B cell (primary cell): ENCODE data around the gene MKRN1. TPM values are rescaled to one million over a fixed set of nuclear protein-coding genes. Genes with fewer than 3 reads are reported as not detected.
"Not testable (repeated sequence)": the region's sequence is repeated elsewhere in the genome, so short reads cannot be mapped to it uniquely, and the experiment has no call there.

Experiments used
- ATAC-seq: fragments of 200-7000 bp; cut with Tn5 transposase; one replicate; pipeline ENCODE4 v1.10.0; 2021; ENCODE audit warnings: low read depth, mild to moderate bottlenecking, moderate number of reproducible peaks, moderate library complexity
- CTCF ChIA-PET: fragments of 350-600 bp; sonication (Branson Sonifier 250); formaldehyde crosslinking; loops from one replicate; lab custom pipeline; 2021; ENCODE audit warnings: antibody characterized with exemption, inconsistent platforms; lab: Charles Lee
- POLR2A ChIA-PET: fragments of 350-600 bp; sonication (Branson Sonifier 250); formaldehyde crosslinking; loops from one replicate; lab custom pipeline; 2021; ENCODE audit warnings: antibody characterized with exemption; lab: Charles Lee
- DNase-seq: peaks from one replicate; pipeline ENCODE4 v3.0.0; 2013
- H2AFZ ChIP-seq: 2 replicates; pipeline ENCODE4 v1.6.1; 2012; ENCODE audit warnings: mild to moderate bottlenecking, low read depth, low read length; ENCODE audit not compliant: insufficient read depth, poor library complexity, severe bottlenecking
- H3K27ac ChIP-seq, 2 donors: 1 replicate in 1 of 2; 2 replicates in 1 of 2; pipeline ENCODE4 v1.5.1; 2012 to 2013; ENCODE audit warnings: low read length in 2 of 2, mild to moderate bottlenecking in 2 of 2, moderate library complexity in 1 of 2
- H3K27me3 ChIP-seq, 4 experiments: fragments of 200-600 bp in 1 of 4; sonication (generic) in 1 of 4; replicated peaks in 1 of 4; 1 replicate in 2 of 4; 2 replicates in 2 of 4; pipeline versions ENCODE4 v1.6.1 to v1.7.0; 2013 to 2016; ENCODE audit warnings: low read length in 3 of 4, mild to moderate bottlenecking in 2 of 4, mixed read lengths in 1 of 4, moderate library complexity in 1 of 4; ENCODE audit not compliant: insufficient read depth in 4 of 4, control insufficient read depth in 3 of 4; ENCODE audit errors: control extremely low read depth in 1 of 4
- H3K36me3 ChIP-seq, 2 experiments: replicated peaks in 1 of 2; 1 replicate in 1 of 2; 2 replicates in 1 of 2; pipeline versions ENCODE4 v1.6.1 to v1.7.1; 2013; ENCODE audit warnings: low read length in 1 of 2; ENCODE audit not compliant: insufficient read depth in 2 of 2, control insufficient read depth in 1 of 2; ENCODE audit errors: control extremely low read depth in 1 of 2, extremely low read depth in 1 of 2
- H3K4me1 ChIP-seq, 2 donors: fragments of 200-600 bp in 1 of 2; sonication (generic) in 1 of 2; 1 replicate in 1 of 2; 2 replicates in 1 of 2; pipeline versions ENCODE4 v1.5.1 to v1.6.1; 2013 to 2017; ENCODE audit warnings: low read length in 2 of 2; ENCODE audit not compliant: control insufficient read depth in 2 of 2, insufficient read depth in 2 of 2
- H3K4me2 ChIP-seq: replicated peaks from 2 replicates; pipeline ENCODE3; 2012; ENCODE audit warnings: mild to moderate bottlenecking, low read depth, low read length; ENCODE audit not compliant: poor library complexity, severe bottlenecking
- H3K4me3 ChIP-seq, 5 experiments: fragments of 200-600 bp in 1 of 5; sonication (generic) in 1 of 5; 1 replicate in 3 of 5; 2 replicates in 2 of 5; pipeline versions ENCODE4 v1.5.1 to v1.7.0; 2011 to 2016; ENCODE audit warnings: low read length in 4 of 5, mild to moderate bottlenecking in 4 of 5, low read depth in 2 of 5, control low read depth in 1 of 5, moderate library complexity in 1 of 5; ENCODE audit not compliant: insufficient read depth in 1 of 5; ENCODE audit errors: control extremely low read depth in 1 of 5, extremely low read depth in 1 of 5
- H3K79me2 ChIP-seq: fragments of 200-600 bp; sonication (generic); one replicate; pipeline ENCODE4 v1.6.0; 2016; ENCODE audit warnings: low read length; ENCODE audit not compliant: control insufficient read depth, insufficient read depth
- H3K9ac ChIP-seq: fragments of 200-600 bp; sonication (generic); 2 replicates; pipeline ENCODE4 v1.6.1; 2017; ENCODE audit warnings: mild to moderate bottlenecking, low read length, moderate library complexity
- H3K9me3 ChIP-seq, 3 donors: one replicate each; pipeline versions ENCODE4 v1.6.1 to v1.7.1; 2013; ENCODE audit warnings: low read length in 2 of 3; ENCODE audit not compliant: control insufficient read depth in 2 of 3, insufficient read depth in 1 of 3; ENCODE audit errors: control extremely low read depth in 1 of 3
- H4K20me1 ChIP-seq: 2 replicates; pipeline ENCODE4 v1.6.0; 2012; ENCODE audit warnings: mild to moderate bottlenecking, low read length; ENCODE audit not compliant: insufficient read depth, control insufficient read depth, poor library complexity, severe bottlenecking
- H3K27ac Mint-ChIP-seq: one replicate; pipeline ENCODE4 v1.8.0; 2021; ENCODE audit warnings: mixed read lengths
- H3K27me3 Mint-ChIP-seq: one replicate; pipeline ENCODE4 v1.8.0; 2021; ENCODE audit warnings: mixed read lengths
- H3K4me1 Mint-ChIP-seq: one replicate; pipeline ENCODE4 v1.8.0; 2021; ENCODE audit warnings: mixed read lengths
- H3K4me3 Mint-ChIP-seq: one replicate; pipeline ENCODE4 v1.8.0; 2021; ENCODE audit warnings: mixed read lengths
- H3K9me3 Mint-ChIP-seq: one replicate; pipeline ENCODE4 v1.8.0; 2022; ENCODE audit warnings: mixed read lengths; ENCODE audit not compliant: insufficient read depth
- EZH2 ChIP-seq: IDR thresholded peaks from 2 replicates; pipeline ENCODE4 v1.6.1; 2012; ENCODE audit warnings: borderline replicate concordance, low read depth, mild to moderate bottlenecking, moderate library complexity, low read length; ENCODE audit not compliant: insufficient read depth, poor library complexity, severe bottlenecking
- WGBS: methylation state at CpG from one replicate; pipeline ENCODE4 v1.1.5; 2013; ENCODE audit warnings: missing lambda C conversion rate; ENCODE audit not compliant: insufficient coverage; 5-methylcytosine and 5-hydroxymethylcytosine counted together
- intact Hi-C: fragments of 100-400 bp; cut with micrococcal nuclease; formaldehyde crosslinking; loops from one replicate; pipeline ENCODE4 v1.10.0; 2022
- polyA plus RNA-seq: library from polyadenylated mRNA; depleted of rRNA; stranded (reverse); fragments of >200 nt; gene quantifications from 2 replicates; pipeline ENCODE4 v1.2.3, GENCODE V29; 2012
- total RNA-seq, 2 donors: library from RNA; stranded (reverse); fragments of 120-200 nt in 1 of 2; gene quantifications; 1 replicate in 1 of 2; 2 replicates in 1 of 2; pipeline versions ENCODE4 v1.2.3 to v1.2.4, GENCODE V29; 2013 to 2022
- TF ChIP-seq, protein P1 (sequence below): fragments of 200-600 bp; IDR thresholded peaks from one replicate; pipeline ENCODE4 v1.8.0; 2022; ENCODE audit warnings: antibody characterized with exemption, mild to moderate bottlenecking

Gene MKRN1
- total and polyA plus RNA-seq, 2 donors (not counting 1 experiment from before 2014, with no cell fraction given) = 41.9 to 147 TPM

DNA sequence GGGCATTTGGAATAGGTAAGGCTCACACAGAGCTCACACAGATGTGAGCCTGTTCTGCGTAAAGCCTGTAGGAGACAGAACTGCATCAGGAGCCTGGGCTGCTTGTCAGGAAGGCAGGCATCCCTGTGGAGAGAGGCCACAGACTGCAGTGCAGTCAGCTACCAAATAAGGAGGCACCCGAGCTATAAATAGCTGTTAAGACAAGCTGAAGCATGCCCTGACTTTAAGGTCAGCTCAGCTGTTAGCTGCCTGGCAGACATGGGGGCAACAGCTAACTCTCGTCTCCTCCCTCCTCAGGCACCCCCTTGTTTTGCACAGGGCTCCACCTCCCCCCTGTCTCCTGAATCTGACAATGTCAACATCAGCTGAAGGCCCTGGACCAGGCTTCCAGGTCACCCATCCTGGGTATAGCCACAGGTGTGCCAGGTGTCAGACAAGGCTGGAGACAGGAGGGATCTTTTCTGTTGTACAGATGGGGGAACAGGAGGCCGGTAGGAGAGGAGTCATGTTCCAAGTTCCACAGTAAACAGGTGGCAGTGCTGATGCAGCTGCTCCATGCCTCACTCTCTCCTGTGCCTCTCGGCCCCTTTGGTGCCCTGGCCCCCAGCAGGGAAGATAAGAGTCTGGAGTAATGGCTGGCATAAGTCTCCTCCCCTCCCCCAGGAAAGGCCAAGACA, 27.6 kb upstream of the MKRN1 start:
- no peak overlapping the region for H3K9ac ChIP-seq
- H3K36me3 ChIP-seq = no peaks in the 10 kb centered on the region
- H3K4me1 ChIP-seq = no peaks in the 10 kb centered on the region
- H3K4me1 Mint-ChIP-seq = no peaks in the 10 kb centered on the region
- H3K79me2 ChIP-seq = no peaks in the 10 kb centered on the region
- no peak for DNase-seq
- no peak overlapping the region for H2AFZ ChIP-seq
- ATAC-seq = no peak
- CTCF ChIA-PET = interaction anchor here (0.6 kb wide), 1 partner anchor 525 kb away, joined by 3 read pairs; no protein-coding TSS in a partner anchor
- H3K4me2 ChIP-seq = no peak overlapping the region
- no peaks in the 10 kb centered on the region for H3K27me3 ChIP-seq
- no peak overlapping the region for H3K27ac ChIP-seq
- 69% methylated on average over 3 of the region's 5 CpGs for WGBS
- H3K27me3 Mint-ChIP-seq = peaks cover 3% of the 10 kb centered on the region
- H4K20me1 ChIP-seq = no peaks in the 10 kb centered on the region
- H3K27ac Mint-ChIP-seq = no peak overlapping the region
- no peaks in the 10 kb centered on the region for H3K9me3 ChIP-seq
- TF ChIP-seq, protein P1, sequence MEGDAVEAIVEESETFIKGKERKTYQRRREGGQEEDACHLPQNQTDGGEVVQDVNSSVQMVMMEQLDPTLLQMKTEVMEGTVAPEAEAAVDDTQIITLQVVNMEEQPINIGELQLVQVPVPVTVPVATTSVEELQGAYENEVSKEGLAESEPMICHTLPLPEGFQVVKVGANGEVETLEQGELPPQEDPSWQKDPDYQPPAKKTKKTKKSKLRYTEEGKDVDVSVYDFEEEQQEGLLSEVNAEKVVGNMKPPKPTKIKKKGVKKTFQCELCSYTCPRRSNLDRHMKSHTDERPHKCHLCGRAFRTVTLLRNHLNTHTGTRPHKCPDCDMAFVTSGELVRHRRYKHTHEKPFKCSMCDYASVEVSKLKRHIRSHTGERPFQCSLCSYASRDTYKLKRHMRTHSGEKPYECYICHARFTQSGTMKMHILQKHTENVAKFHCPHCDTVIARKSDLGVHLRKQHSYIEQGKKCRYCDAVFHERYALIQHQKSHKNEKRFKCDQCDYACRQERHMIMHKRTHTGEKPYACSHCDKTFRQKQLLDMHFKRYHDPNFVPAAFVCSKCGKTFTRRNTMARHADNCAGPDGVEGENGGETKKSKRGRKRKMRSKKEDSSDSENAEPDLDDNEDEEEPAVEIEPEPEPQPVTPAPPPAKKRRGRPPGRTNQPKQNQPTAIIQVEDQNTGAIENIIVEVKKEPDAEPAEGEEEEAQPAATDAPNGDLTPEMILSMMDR = no peak
- no peak for TF ChIP-seq EZH2
- intact Hi-C loops = no loop called here
- no peak overlapping the region for H3K4me3 Mint-ChIP-seq
- no peaks in the 10 kb centered on the region for H3K9me3 Mint-ChIP-seq
- no peak overlapping the region for H3K4me3 ChIP-seq
- POLR2A ChIA-PET = no interaction called here

DNA sequence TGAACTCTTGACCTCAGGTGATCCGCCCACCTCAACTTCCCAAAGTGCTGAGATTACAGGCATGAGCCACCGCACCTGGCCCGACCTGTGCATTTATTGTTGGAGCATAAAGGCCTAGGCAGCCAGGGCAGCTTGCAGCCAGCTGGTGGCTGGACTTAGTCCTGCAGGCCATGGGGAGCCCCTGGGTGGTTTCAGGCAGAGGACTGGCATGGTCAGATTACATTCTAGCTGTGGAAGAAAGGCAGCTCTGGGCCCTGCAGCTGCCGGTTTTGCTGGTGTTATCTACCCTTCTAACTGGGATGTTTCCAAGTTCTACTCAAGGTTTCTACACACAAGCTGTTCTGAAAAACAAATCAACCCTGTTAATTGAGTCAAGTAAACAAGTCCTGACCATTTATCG, 22.7 kb upstream of the MKRN1 start:
- Histone ChIP-seq H3K36me3 (no peaks in the 10 kb centered on the region), H3K27ac (no peak overlapping the region), H3K4me2 (no peak overlapping the region), H2AFZ (no peak overlapping the region), H4K20me1 (no peaks in the 10 kb centered on the region), H3K79me2 (no peaks in the 10 kb centered on the region), H3K4me1 (no peaks in the 10 kb centered on the region), H3K27me3 (no peaks in the 10 kb centered on the region), H3K4me3 (no peak overlapping the region), H3K9me3 (no peaks in the 10 kb centered on the region), H3K9ac (no peak overlapping the region)
- DNase-seq (no peak), ATAC-seq (no peak)
- TF ChIP-seq, protein P1 = no peak
- TF ChIP-seq EZH2 = no peak
- intact Hi-C loops = no loop called here
- H3K9me3 Mint-ChIP-seq = no peaks in the 10 kb centered on the region
- no peak overlapping the region for H3K27ac Mint-ChIP-seq
- CTCF ChIA-PET = interaction anchor here (1.5 to 2.0 kb wide), 2 partner anchors 16 to 152 kb away, joined by 4 to 7 read pairs; no protein-coding TSS in a partner anchor
- H3K27me3 Mint-ChIP-seq = peaks cover 3% of the 10 kb centered on the region
- no peaks in the 10 kb centered on the region for H3K4me1 Mint-ChIP-seq
- no peak overlapping the region for H3K4me3 Mint-ChIP-seq
- POLR2A ChIA-PET = no interaction called here
- WGBS = 94% methylated on average over 5 of the region's 5 CpGs

DNA sequence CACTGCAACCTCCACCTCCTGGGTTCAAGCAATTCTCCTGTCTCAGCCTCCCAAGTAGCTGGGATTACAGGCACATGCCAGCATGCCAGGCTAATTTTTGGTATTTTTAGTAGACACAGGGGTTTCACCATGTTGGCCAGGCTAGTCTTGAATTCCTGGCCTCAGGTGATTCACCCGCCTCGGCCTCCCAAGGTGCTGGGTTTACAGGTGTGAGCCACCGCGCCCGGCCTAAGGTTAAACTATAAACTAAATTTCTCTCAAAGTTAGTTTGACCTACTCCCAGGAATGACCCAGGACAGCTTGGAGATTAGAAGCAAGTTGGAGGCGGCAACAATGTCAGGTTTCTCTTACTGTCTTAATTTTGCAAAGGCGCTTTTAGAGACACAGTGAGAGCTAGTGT, 18.5 kb upstream of the MKRN1 start:
- H3K4me3 ChIP-seq, H3K9me3 ChIP-seq, CTCF ChIA-PET, H3K9ac ChIP-seq, H3K27me3 Mint-ChIP-seq, DNase-seq, H3K9me3 Mint-ChIP-seq, ATAC-seq, H3K27ac ChIP-seq, H3K79me2 ChIP-seq, H3K4me1 Mint-ChIP-seq, H3K27me3 ChIP-seq, H3K4me2 ChIP-seq, H3K27ac Mint-ChIP-seq, H3K36me3 ChIP-seq, H4K20me1 ChIP-seq, H3K4me1 ChIP-seq, H2AFZ ChIP-seq, intact Hi-C loops, H3K4me3 Mint-ChIP-seq: not testable (repeated sequence)
- WGBS = no CpG with 5 or more reads among the region's 7 CpGs
- POLR2A ChIA-PET = interaction anchor here (0.6 to 0.7 kb wide), 2 partner anchors 8 to 198 kb away, joined by 3 read pairs; no protein-coding TSS in a partner anchor
